Spleen (tissue), 11 donors: ENCODE data around the gene SORL1. TPM values are rescaled to one million over a fixed set of nuclear protein-coding genes. Genes with fewer than 3 reads are reported as not detected.

Source experiments
- DNase-seq: peaks from one replicate; pipeline ENCODE4 v3.0.0-alpha.2; 2020
- H3K27ac ChIP-seq, 8 donors: fragments of 200-600 bp; sonication (generic) in 7 of 8; 1 replicate in 4 of 8; 2 replicates in 4 of 8; pipeline versions ENCODE4 v1.5.0 to v1.8.0; 2016 to 2021; ENCODE audit warnings: inconsistent platforms in 4 of 8, mild to moderate bottlenecking in 4 of 8, moderate library complexity in 1 of 8
- H3K27me3 ChIP-seq, 7 donors: fragments of 200-600 bp; sonication (generic) in 6 of 7; replicated peaks in 1 of 7; 1 replicate in 4 of 7; 2 replicates in 3 of 7; pipeline versions ENCODE4 v1.5.0 to v1.8.0; 2016 to 2021; ENCODE audit warnings: inconsistent platforms in 3 of 7, mild to moderate bottlenecking in 1 of 7
- H3K36me3 ChIP-seq, 6 donors: fragments of 200-600 bp; sonication (generic) in 5 of 6; 1 replicate in 4 of 6; 2 replicates in 2 of 6; pipeline versions ENCODE4 v1.5.0 to v1.8.0; 2016 to 2021; ENCODE audit warnings: inconsistent platforms in 2 of 6
- H3K4me1 ChIP-seq, 6 donors: fragments of 200-600 bp; sonication (generic) in 5 of 6; 1 replicate in 3 of 6; 2 replicates in 3 of 6; pipeline versions ENCODE4 v1.5.0 to v1.8.0; 2016 to 2021; ENCODE audit warnings: inconsistent platforms in 3 of 6
- H3K4me3 ChIP-seq, 8 donors: fragments of 200-600 bp; sonication (generic) in 7 of 8; 1 replicate in 4 of 8; 2 replicates in 4 of 8; pipeline versions ENCODE4 v1.5.0 to v1.8.0; 2016 to 2021; ENCODE audit warnings: inconsistent platforms in 4 of 8, mild to moderate bottlenecking in 4 of 8, moderate library complexity in 2 of 8
- H3K9me3 ChIP-seq, 8 donors: fragments of 200-600 bp; sonication (generic) in 7 of 8; 1 replicate in 4 of 8; 2 replicates in 4 of 8; pipeline versions ENCODE4 v1.5.0 to v1.8.0; 2016 to 2021; ENCODE audit warnings: inconsistent platforms in 4 of 8
- POLR2A ChIP-seq, 3 donors: fragments of 450-650 bp; IDR thresholded peaks; one replicate each; pipeline ENCODE4 v1.5.1; 2017; ENCODE audit warnings: antibody characterized with exemption in 3 of 3, mild to moderate bottlenecking in 1 of 3
- POLR2AphosphoS5 ChIP-seq, 3 donors: sonication (generic); formaldehyde crosslinking; IDR thresholded peaks; one replicate each; pipeline ENCODE4 v1.5.1; 2017; ENCODE audit warnings: antibody characterized with exemption in 3 of 3
- WGBS, 5 donors: extraction: QIAGEN DNeasy Blood & Tissue Kit in 3 of 5; methylation state at CpG; one replicate each; pipeline versions ENCODE4 v1.1.5 to v1.1.7; 2013 to 2018; 5-methylcytosine and 5-hydroxymethylcytosine counted together
- intact Hi-C: fragments of 100-400 bp; cut with DNase I; formaldehyde crosslinking; loops from one replicate; pipeline ENCODE4 v1.15.0; 2023; ENCODE audit warnings: low total_unique reads
- polyA plus RNA-seq, 3 donors: library from polyadenylated mRNA; stranded (reverse); fragments of 200-250 nt; gene quantifications; one replicate each; pipeline ENCODE4 v1.2.1, GENCODE V29; 2013
- total RNA-seq, 7 donors: library from RNA; depleted of rRNA in 3 of 7; stranded (reverse); fragments of >200 nt in 3 of 7; fragmentation: NEBNext Ultra II Directional in 4 of 7; extraction: Animal tissue kit (Norgen Biotek cat#: 25700) in 4 of 7; gene quantifications; one replicate each; pipeline versions ENCODE4 v1.1.0 to v1.2.1, GENCODE V29; 2016 to 2021
- TF ChIP-seq, protein P1 (sequence below), 11 experiments: fragments of 200-600 bp in 7 of 11; fragments of 450-650 bp in 4 of 11; sonication (generic) in 4 of 11; IDR thresholded peaks in 8 of 11; conservative IDR thresholded peaks in 3 of 11; 1 replicate in 7 of 11; 2 replicates in 4 of 11; pipeline versions ENCODE4 v1.4.0 to v1.8.0; 2016 to 2021; ENCODE audit warnings: antibody characterized with exemption in 11 of 11, inconsistent platforms in 4 of 11, mild to moderate bottlenecking in 1 of 11
- donor health status: healthy with polysubstance abuse.
- donor health status: DM: no; HTN: no; CAD: no; lungs with moderate emphysema.
- donor health status: DM: no; HTN: no; CAD: no.
- donor health status: Bipolar disorder and iron deficiency.
- donor health status: healthy.
- donor health status: DM: no; HTN: no; CAD: no.
- donor health status: DM: yes; HTN: yes; CAD: no.

The SORL1 gene
- total and polyA plus RNA-seq, 10 donors: 3.8 to 328 (median 148) TPM

GRCh38 chr11:121625777-121626506 lies 173.8 kb downstream of the SORL1 start:
- no peak for DNase-seq
- peaks cover 0 to 100% (median 51%) of the 10 kb centered on the region in 6 donors for H3K36me3 ChIP-seq

GRCh38 chr11:121626507-121626875 lies 174.4 kb downstream of the SORL1 start:
- Histone ChIP-seq H3K36me3 (peaks cover 0 to 100% (median 46%) of the 10 kb centered on the region in 6 donors), H3K4me1 (no peaks in the 10 kb centered on the region), H3K27ac (no peak overlapping the region), H3K9me3 (no peaks in the 10 kb centered on the region), H3K4me3 (no peak overlapping the region), H3K27me3 (no peaks in the 10 kb centered on the region)
- no peak for DNase-seq
- intact Hi-C loops: no loop called here
- no peak for TF ChIP-seq POLR2AphosphoS5 (IDR thresholded peaks at IDR 0.05)
- TF ChIP-seq POLR2A (IDR thresholded peaks at IDR 0.05): no peak
- TF ChIP-seq, protein P1, sequence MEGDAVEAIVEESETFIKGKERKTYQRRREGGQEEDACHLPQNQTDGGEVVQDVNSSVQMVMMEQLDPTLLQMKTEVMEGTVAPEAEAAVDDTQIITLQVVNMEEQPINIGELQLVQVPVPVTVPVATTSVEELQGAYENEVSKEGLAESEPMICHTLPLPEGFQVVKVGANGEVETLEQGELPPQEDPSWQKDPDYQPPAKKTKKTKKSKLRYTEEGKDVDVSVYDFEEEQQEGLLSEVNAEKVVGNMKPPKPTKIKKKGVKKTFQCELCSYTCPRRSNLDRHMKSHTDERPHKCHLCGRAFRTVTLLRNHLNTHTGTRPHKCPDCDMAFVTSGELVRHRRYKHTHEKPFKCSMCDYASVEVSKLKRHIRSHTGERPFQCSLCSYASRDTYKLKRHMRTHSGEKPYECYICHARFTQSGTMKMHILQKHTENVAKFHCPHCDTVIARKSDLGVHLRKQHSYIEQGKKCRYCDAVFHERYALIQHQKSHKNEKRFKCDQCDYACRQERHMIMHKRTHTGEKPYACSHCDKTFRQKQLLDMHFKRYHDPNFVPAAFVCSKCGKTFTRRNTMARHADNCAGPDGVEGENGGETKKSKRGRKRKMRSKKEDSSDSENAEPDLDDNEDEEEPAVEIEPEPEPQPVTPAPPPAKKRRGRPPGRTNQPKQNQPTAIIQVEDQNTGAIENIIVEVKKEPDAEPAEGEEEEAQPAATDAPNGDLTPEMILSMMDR (IDR thresholded peaks at IDR 0.05 in 8 of 11, conservative IDR thresholded peaks at IDR 0.05 in 3 of 11): no peak
- 69 to 92% (median 85%) methylated on average over 4 of the region's 4 CpGs for WGBS, 5 donors

More at GRCh38 chr11:121625777-121626506, 173.8 kb downstream of the SORL1 start:
- intact Hi-C loops: no loop called here
- H3K27ac ChIP-seq: no peak overlapping the region
- no peak overlapping the region for H3K4me3 ChIP-seq
- TF ChIP-seq, protein P1 (IDR thresholded peaks at IDR 0.05 in 8 of 11, conservative IDR thresholded peaks at IDR 0.05 in 3 of 11): no peak
- no peak for TF ChIP-seq POLR2A (IDR thresholded peaks at IDR 0.05)
- no peak for TF ChIP-seq POLR2AphosphoS5 (IDR thresholded peaks at IDR 0.05)
- H3K27me3 ChIP-seq: no peaks in the 10 kb centered on the region
- no peaks in the 10 kb centered on the region for H3K9me3 ChIP-seq
- 58 to 78% (median 69%) methylated on average over 7 of the region's 7 CpGs for WGBS, 5 donors
- H3K4me1 ChIP-seq: no peaks in the 10 kb centered on the region

DNA sequence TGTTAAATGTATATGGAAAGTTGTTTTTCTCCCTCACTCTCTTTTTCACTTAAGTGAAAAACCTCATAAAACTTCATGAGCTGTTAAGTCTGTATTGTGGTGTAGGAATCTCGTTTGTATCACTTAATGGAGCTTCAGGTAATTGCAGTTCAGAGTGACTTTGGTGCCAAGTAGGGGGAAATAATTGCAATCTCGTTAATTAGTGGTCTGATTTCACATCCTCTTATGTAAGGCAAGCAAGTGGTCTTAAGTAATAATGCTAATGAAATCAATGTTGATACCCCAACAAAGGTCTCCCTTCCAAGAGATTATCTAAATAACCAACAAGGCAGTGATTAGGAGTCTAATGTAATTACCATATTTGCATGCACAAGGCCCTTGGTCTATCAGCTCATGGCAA lies 174.9 kb downstream of the SORL1 start:
- no peak overlapping the region for H3K27ac ChIP-seq
- no peaks in the 10 kb centered on the region for H3K4me1 ChIP-seq
- 48 to 79% (median 65%) methylated on average over 2 of the region's 2 CpGs for WGBS, 5 donors
- H3K9me3 ChIP-seq: no peaks in the 10 kb centered on the region
- intact Hi-C loops: no loop called here
- TF ChIP-seq, protein P1 (IDR thresholded peaks at IDR 0.05 in 8 of 11, conservative IDR thresholded peaks at IDR 0.05 in 3 of 11): no peak
- TF ChIP-seq POLR2AphosphoS5 (IDR thresholded peaks at IDR 0.05): no peak
- no peak for DNase-seq
- H3K4me3 ChIP-seq: no peak overlapping the region
- H3K36me3 ChIP-seq: peaks cover 0 to 100% (median 44%) of the 10 kb centered on the region in 6 donors
- H3K27me3 ChIP-seq: no peaks in the 10 kb centered on the region

DNA sequence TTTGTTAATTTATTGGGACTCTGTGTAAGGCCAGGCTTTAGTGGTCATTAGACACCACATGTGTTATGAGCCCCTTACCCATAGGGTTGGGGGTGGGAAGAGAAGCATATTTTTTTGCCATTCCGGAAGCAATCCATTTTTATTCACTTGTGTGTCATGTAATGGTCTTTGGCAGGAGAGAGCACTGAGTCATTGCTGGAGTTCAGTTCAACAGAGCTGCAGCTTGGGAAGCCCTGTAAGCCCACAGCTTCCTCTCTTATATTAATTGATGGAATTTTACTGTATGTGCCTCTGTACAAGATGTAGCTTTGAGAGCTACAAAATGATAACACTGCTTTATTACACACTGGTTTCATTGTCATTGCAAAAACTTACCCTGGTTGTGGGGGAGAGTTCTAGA lies 177.9 kb downstream of the SORL1 start:
- H3K9me3 ChIP-seq: no peaks in the 10 kb centered on the region
- TF ChIP-seq, protein P1 (IDR thresholded peaks at IDR 0.05 in 8 of 11, conservative IDR thresholded peaks at IDR 0.05 in 3 of 11): no peak
- TF ChIP-seq POLR2AphosphoS5 (IDR thresholded peaks at IDR 0.05) (no peak), POLR2A (IDR thresholded peaks at IDR 0.05) (no peak)
- intact Hi-C loops: no loop called here
- peaks cover 0 to 92% (median 36%) of the 10 kb centered on the region in 6 donors for H3K36me3 ChIP-seq
- no peak overlapping the region for H3K4me3 ChIP-seq
- no peak for DNase-seq
- H3K4me1 ChIP-seq: no peaks in the 10 kb centered on the region
- H3K27ac ChIP-seq: no peak overlapping the region
- 72 to 87% (median 80%) methylated on average over 1 of the region's 1 CpG for WGBS, 5 donors
- no peaks in the 10 kb centered on the region for H3K27me3 ChIP-seq
